Activated CD8-positive, alpha-beta memory T cell treated with anti-CD3 and anti-CD28 coated beads, Interleukin-2, amount 10 ng/mL, durations not matched to agents 7 days and 5 days (primary cell): ENCODE data around the gene PRDX2. TPM values are rescaled to one million over a fixed set of nuclear protein-coding genes. Genes with fewer than 3 reads are reported as not detected.
"Not testable (repeated sequence)": the region's sequence is repeated elsewhere in the genome, so short reads cannot be mapped to it uniquely, and the experiment has no call there.

Source experiments
- ATAC-seq: fragments of 150-1000 bp; cut with Tn5 transposase; one replicate; pipeline ENCODE4 v1.10.0; 2021; ENCODE audit warnings: moderate library complexity
- CTCF ChIA-PET: fragments of 350-600 bp; sonication (Branson Sonifier 250); formaldehyde crosslinking; loops from one replicate; lab custom pipeline; 2021; ENCODE audit warnings: antibody characterized with exemption; lab: Charles Lee
- DNase-seq: peaks from one replicate; pipeline ENCODE4 v3.0.0-alpha.2; 2020
- H3K27ac Mint-ChIP-seq: one replicate; pipeline ENCODE4 v1.8.0; 2021; ENCODE audit warnings: mild to moderate bottlenecking, mixed read lengths
- H3K27me3 Mint-ChIP-seq: one replicate; pipeline ENCODE4 v1.8.0; 2021; ENCODE audit warnings: mixed read lengths
- H3K36me3 Mint-ChIP-seq: one replicate; pipeline ENCODE4 v1.8.0; 2021; ENCODE audit warnings: mild to moderate bottlenecking, mixed read lengths
- H3K4me1 Mint-ChIP-seq: one replicate; pipeline ENCODE4 v1.8.0; 2021; ENCODE audit warnings: mixed read lengths
- H3K4me3 Mint-ChIP-seq: one replicate; pipeline ENCODE4 v1.8.0; 2021; ENCODE audit warnings: mild to moderate bottlenecking, moderate library complexity, mixed read lengths
- H3K9me3 Mint-ChIP-seq: one replicate; pipeline ENCODE4 v1.8.0; 2022; ENCODE audit warnings: low read depth, mixed read lengths
- total RNA-seq, 2 experiments: library from RNA; stranded (reverse); gene quantifications; one replicate each; pipeline ENCODE4 v1.2.3, GENCODE V29; 2021

Gene PRDX2
- 100 to 1,000 TPM; 168 to 218 TPM for total RNA-seq

GRCh38 chr19:12801466-12802266 lies at the start of gene PRDX2, which contains the start of gene THSD8:
Gene PRDX2 (minus strand): TSS chr19:12801800. CDS start chr19:12801261, 539 bp downstream.
Gene THSD8 (plus strand): TSS chr19:12802069. CDS start chr19:12802072, 3 bp downstream.
- H3K9me3 Mint-ChIP-seq, result no peaks in the 10 kb centered on the region
- CTCF ChIA-PET, result interaction anchor here (1.0 to 18.0 kb wide), 5 partner anchors 17 to 85 kb away, joined by 3 to 1017 read pairs (median 3); partner anchors contain the start of gene HOOK2
- peaks cover 28% of the 10 kb centered on the region for H3K4me1 Mint-ChIP-seq
- ATAC-seq, result peak; percentile 65
- H3K27ac Mint-ChIP-seq, result peak within 1 kb of the TSS; percentile 84
- peaks cover 5% of the 10 kb centered on the region for H3K36me3 Mint-ChIP-seq
- H3K27me3 Mint-ChIP-seq, result no peaks in the 10 kb centered on the region
- H3K4me3 Mint-ChIP-seq, result peak within 1 kb of the TSS; percentile 81
- DNase-seq, result peak; percentile 81

DNA sequence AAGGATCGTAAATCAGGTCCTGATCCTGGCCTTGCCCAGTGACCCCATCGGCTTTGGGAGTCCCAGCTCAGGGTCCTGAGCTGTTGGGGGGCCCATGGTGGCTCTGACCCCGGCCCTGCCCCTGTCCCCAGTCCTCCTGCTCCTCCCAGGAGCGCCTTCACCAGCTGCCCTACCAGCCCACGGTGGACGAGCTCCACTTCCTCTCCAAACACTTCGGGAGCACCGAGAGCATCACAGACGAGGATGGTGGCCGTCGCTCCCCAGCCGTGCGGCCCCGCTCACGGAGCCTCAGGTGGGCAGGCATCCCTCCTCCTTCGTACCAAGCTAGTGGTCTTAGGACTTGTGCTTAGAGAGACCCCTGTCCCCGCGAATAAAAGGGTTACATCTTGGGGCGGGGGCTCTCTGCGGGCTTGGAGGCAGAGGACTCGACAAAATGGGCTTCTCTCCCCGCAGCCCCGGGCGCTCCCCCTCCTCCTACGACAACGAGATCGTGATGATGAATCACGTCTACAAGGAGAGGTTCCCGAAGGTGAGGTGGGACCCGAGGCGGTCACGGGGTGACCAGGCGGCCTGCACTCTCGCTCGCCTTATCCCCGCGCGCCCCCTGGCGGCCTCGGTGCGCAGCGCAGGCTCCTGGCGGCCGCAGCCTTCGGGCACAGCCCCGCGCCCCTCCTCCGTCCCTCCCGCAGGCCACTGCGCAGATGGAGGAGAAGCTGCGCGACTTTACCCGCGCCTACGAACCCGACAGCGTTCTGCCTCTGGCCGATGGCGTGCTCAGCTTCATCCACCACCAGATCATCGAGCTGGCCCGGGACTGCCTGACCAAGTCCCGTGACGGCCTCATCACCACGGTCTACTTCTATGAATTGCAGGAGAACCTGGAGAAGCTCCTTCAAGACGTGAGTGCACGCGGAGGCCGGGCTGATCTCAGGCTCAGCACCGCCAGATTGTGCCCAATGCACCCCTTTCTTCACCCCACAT lies 45.8 kb upstream of the PRDX2 start:
- Mint-ChIP-seq H3K27ac (no peak overlapping the region), H3K9me3 (no peaks in the 10 kb centered on the region), H3K4me3 (peak overlapping the region; percentile 35), H3K4me1 (peaks cover 8% of the 10 kb centered on the region), H3K27me3 (peaks cover 22% of the 10 kb centered on the region), H3K36me3 (no peaks in the 10 kb centered on the region)
- peak; percentile 97 for ATAC-seq
- peak; percentile 87 for DNase-seq
- CTCF ChIA-PET, result interaction anchor here (0.6 to 7.9 kb wide), 53 partner anchors 9 to 297 kb away, joined by 3 to 146 read pairs (median 5); partner anchors contain the start of genes DHPS, DNASE2, GCDH and GET3

DNA sequence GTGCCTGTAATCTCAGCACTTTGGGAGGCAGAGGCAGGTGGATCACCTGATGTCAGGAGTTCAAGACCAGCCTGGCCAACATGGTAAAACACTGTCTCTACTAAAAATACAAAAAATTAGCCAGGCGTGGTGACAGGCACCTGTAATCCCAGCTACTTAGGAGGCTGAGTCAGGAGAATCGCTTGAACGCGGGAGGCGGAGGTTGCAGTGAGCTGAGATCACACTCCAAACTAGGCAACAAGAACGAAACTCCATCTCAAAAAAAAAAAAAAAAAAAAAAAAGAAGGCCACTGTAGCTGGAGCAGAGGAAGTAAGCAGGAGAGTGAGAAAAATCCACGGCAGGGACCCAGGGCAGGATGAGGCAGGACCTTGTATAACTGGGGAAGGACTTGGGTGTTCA lies 45.0 kb upstream of the PRDX2 start:
- not testable (repeated sequence) for H3K4me3 Mint-ChIP-seq, ATAC-seq, DNase-seq, H3K4me1 Mint-ChIP-seq, H3K27ac Mint-ChIP-seq, H3K9me3 Mint-ChIP-seq, H3K36me3 Mint-ChIP-seq
- H3K27me3 Mint-ChIP-seq, result peaks cover 27% of the 10 kb centered on the region
- CTCF ChIA-PET, result interaction anchor here (0.6 to 7.9 kb wide), 36 partner anchors 8 to 296 kb away, joined by 3 to 146 read pairs (median 8); partner anchors contain the start of genes DNASE2, GCDH, HOOK2 and MAN2B1

DNA sequence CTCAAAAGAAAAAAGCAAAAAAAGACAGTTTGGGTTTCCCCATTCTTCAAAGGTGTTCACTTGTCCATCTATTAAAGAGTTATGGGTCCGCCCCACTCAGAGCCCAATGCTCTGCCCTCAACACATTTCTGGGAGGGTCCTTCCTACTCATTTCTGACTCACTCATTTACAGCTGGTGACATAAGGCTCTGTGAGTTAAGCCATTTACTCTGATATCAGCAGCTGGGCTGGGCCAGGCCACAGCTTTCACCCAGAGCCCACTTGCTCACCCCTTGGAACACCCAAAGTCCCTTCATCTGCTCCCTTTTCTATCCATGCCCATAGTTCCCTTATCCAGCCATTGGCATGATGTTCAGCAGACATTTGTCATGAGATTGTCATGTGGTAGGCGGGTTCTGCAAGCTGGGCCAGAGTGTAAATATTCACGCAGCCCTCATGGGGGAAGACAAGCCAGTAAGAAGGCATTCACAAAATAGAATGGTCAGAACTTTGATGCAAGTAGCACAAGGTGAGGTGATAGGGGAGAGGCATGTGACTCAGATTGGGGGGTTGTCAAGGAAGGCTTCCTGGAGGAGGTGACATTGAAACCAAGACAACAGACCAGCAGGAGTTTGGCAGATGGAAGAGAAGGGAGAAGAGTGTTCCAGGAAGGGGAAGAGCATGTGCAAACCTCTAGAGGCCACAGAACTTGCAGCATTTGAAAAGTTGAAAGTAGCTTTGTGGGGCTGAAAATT lies 42.6 kb upstream of the PRDX2 start:
- Mint-ChIP-seq H3K4me3 (no peak overlapping the region), H3K4me1 (peaks cover 21% of the 10 kb centered on the region), H3K27me3 (peaks cover 46% of the 10 kb centered on the region), H3K9me3 (no peaks in the 10 kb centered on the region), H3K36me3 (no peaks in the 10 kb centered on the region), H3K27ac (no peak overlapping the region)
- DNase-seq (no peak), ATAC-seq (no peak)
- CTCF ChIA-PET, result interaction anchor here (1.4 to 7.9 kb wide), 3 partner anchors 78 to 217 kb away, joined by 3 to 146 read pairs (median 123); no protein-coding TSS in a partner anchor

DNA sequence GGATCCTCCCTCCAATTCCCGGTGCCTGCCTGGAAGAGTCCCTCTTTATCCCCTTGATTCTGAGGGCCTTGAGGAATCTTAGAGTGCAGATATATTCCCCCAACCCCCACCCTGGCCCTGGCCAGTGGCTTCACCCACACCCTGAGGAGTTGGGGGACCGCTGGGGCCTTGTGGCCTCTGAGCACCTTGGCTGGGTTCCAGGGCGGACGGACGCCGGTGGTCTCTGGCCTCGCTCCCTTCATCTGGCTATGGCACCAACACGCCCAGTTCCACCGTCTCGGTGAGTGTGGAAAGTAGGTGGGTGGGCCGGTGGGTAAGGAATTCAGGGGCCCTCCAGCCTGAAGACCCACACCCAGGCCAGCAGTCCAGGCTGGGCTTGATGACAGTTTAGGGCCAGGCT lies 41.7 kb upstream of the PRDX2 start:
- CTCF ChIA-PET, result interaction anchor here (7.9 kb wide), 1 partner anchor 85 kb away, joined by 123 read pairs; no protein-coding TSS in a partner anchor
- H3K9me3 Mint-ChIP-seq, result no peaks in the 10 kb centered on the region
- peaks cover 24% of the 10 kb centered on the region for H3K4me1 Mint-ChIP-seq
- H3K36me3 Mint-ChIP-seq, result no peaks in the 10 kb centered on the region
- DNase-seq, result no peak
- H3K27me3 Mint-ChIP-seq, result peaks cover 51% of the 10 kb centered on the region
- H3K27ac Mint-ChIP-seq, result no peak overlapping the region
- ATAC-seq, result no peak
- H3K4me3 Mint-ChIP-seq, result no peak overlapping the region

DNA sequence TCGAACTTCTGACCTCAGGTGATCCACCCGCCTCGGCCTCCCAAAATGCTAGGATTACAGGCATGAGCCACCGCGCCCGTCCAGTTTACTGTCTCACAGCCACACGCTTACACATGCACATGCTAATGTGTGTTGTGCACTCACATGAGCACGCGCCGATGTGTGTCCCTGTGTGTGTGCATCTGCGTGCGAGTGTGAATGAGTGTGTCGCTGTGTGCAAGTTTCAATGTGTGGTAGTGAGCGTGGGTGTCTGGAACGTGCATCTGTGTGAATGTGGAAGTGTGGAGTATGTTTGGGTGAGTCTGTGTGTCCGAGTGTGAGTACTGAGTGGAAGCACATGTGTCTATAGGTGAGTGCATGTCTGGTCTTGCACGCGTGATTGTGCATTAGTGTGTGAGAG lies 40.9 kb upstream of the PRDX2 start:
- no peak for DNase-seq
- no peak overlapping the region for H3K27ac Mint-ChIP-seq
- CTCF ChIA-PET, result no interaction called here
- H3K4me1 Mint-ChIP-seq, result peaks cover 21% of the 10 kb centered on the region
- no peaks in the 10 kb centered on the region for H3K36me3 Mint-ChIP-seq
- no peaks in the 10 kb centered on the region for H3K9me3 Mint-ChIP-seq
- H3K27me3 Mint-ChIP-seq, result peaks cover 57% of the 10 kb centered on the region
- no peak for ATAC-seq
- no peak overlapping the region for H3K4me3 Mint-ChIP-seq

- Mint-ChIP-seq H3K27me3 (peaks cover 63% of the 10 kb centered on the region), H3K4me3 (peak overlapping the region; percentile 22), H3K36me3 (no peaks in the 10 kb centered on the region), H3K4me1 (peaks cover 16% of the 10 kb centered on the region), H3K27ac (no peak overlapping the region), H3K9me3 (no peaks in the 10 kb centered on the region)
- ATAC-seq, result peak; percentile 14
- CTCF ChIA-PET, result interaction anchor here (1.0 kb wide), 1 partner anchor 80 kb away, joined by 4 read pairs; no protein-coding TSS in a partner anchor
- DNase-seq, result peak; percentile 45
Measured at GRCh38 chr19:12841094-12841493, 39.5 kb upstream of the PRDX2 start.

- no peaks in the 10 kb centered on the region for H3K36me3 Mint-ChIP-seq
- peaks cover 16% of the 10 kb centered on the region for H3K4me1 Mint-ChIP-seq
- no peaks in the 10 kb centered on the region for H3K9me3 Mint-ChIP-seq
- no peak overlapping the region for H3K4me3 Mint-ChIP-seq
- H3K27me3 Mint-ChIP-seq, result peaks cover 69% of the 10 kb centered on the region
- H3K27ac Mint-ChIP-seq, result no peak overlapping the region
- DNase-seq, result peak; percentile 76
- CTCF ChIA-PET, result interaction anchor here (1.7 kb wide), 1 partner anchor 42 kb away, joined by 3 read pairs; no protein-coding TSS in a partner anchor
- peak; percentile 68 for ATAC-seq
Measured at GRCh38 chr19:12840091-12841079, 38.8 kb upstream of the PRDX2 start.

DNA sequence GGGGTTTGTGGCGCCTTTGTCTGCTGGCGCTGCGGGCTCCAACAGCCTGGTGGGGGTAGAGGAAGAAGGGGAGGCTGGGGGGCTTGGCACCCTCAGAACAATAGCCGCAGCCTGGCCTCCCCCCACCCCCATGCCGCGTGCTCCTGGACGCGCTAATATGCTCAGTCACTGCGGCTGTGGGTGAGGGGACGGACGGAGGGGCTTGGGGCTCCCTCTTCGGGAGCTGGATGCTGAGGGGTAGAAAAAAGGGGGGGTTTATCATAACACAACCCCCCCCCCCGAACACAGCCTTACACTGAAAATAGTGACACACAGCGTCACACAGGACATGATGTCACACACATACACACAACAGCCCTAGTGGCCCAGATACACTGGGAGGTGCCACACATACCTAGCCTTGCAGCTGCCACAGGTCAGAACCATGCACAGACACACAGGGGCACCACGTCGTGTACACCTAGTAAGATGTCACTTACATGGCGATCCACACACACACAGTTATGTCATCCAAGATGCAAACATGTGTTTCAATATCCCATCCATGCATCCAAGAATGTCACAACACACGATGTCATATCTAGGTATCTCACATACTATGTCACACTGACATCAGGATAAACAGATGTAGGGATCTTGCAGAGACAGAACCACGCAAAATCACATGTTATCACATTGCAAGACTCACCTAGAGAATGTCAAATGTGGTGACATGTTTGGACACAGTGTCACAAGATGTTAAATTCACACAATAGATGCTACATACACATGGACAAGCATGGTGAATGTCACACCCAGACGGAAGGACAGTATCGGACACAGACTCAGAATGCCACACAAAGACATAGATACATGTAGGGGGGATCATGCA lies 37.5 kb upstream of the PRDX2 start:
- Mint-ChIP-seq H3K4me3 (peak overlapping the region; percentile 9), H3K27me3 (peaks cover 77% of the 10 kb centered on the region), H3K4me1 (peaks cover 20% of the 10 kb centered on the region), H3K27ac (no peak overlapping the region), H3K36me3 (no peaks in the 10 kb centered on the region), H3K9me3 (no peaks in the 10 kb centered on the region)
- peak; percentile 50 for DNase-seq
- CTCF ChIA-PET, result interaction anchor here (1.0 to 1.7 kb wide), 4 partner anchors 8 to 73 kb away, joined by 3 to 8 read pairs (median 3); no protein-coding TSS in a partner anchor
- no peak for ATAC-seq

DNA sequence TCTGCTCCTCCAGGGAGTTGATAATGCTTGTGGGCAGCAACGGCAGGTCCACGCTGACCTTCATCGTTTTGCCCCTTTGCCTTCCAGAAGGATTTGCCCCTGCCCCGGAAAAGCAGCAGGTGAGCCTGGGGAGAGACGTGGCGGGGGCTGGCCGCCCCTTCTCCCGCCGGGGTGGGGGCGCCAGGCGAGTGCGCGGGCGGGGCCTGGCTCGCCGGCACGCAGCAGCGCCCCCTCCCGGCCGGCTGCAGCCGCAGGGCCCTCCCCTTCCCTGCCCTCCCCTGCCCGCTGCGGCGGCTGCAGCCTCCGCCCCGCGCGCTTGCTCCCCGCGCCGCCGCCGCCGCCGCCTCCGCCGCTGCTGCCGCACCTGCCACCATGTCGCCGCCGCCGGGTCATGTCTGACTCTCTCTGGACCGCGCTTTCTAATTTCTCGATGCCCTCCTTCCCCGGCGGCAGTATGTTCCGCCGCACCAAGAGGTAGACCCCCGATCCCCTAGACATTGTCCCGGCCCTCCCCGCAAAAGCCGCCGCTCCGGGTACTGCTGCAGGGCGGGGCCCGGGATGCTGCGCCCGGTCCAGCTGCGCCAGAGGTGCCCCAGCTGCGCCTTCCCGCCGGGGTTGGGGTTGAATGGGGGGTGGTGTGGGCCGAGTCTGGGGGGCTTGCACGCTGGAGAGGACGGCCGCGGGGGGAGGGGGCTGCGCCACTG lies 36.7 kb upstream of the PRDX2 start, which contains the start of gene MAST1:
Gene MAST1, plus strand, starts transcription at position 334 of the 704 bp plus-strand sequence. Its CDS starts 58 bp downstream, at position 392.
- H3K4me3 Mint-ChIP-seq, result peak within 1 kb of the TSS; percentile 22
- H3K4me1 Mint-ChIP-seq, result peaks cover 22% of the 10 kb centered on the region
- H3K27me3 Mint-ChIP-seq, result peaks cover 77% of the 10 kb centered on the region
- ATAC-seq, result peak; percentile 65
- no peak within 1 kb of the TSS for H3K27ac Mint-ChIP-seq
- no peaks in the 10 kb centered on the region for H3K36me3 Mint-ChIP-seq
- no peaks in the 10 kb centered on the region for H3K9me3 Mint-ChIP-seq
- peak; percentile 57 for DNase-seq
- CTCF ChIA-PET, result interaction anchor here (1.0 to 1.7 kb wide), 5 partner anchors 8 to 72 kb away, joined by 3 to 8 read pairs (median 3); no protein-coding TSS in a partner anchor
